ENCODE results near the gene BST1. TPM values are rescaled to one million over a fixed set of nuclear protein-coding genes. Genes with fewer than 3 reads are reported as not detected.
"Not testable (repeated sequence)": the region's sequence is repeated elsewhere in the genome, so short reads cannot be mapped to it uniquely, and the experiment has no call there.

BST1 gene
- polyA plus RNA-seq, 1 donor (not counting 4 experiments of a cell fraction or from before 2014, with no cell fraction given): 1.2 TPM

GRCh38 chr4:15725608-15726007, 22.7 kb downstream of the BST1 start:
- Histone ChIP-seq H3K27ac (ENCODE audit: control insufficient read depth, insufficient read depth, low read length) (no peak overlapping the region), H3K36me3 (ENCODE audit: control insufficient read depth in 2 of 2, extremely low read depth in 1 of 2, insufficient read depth in 2 of 2, low read length in 2 of 2) (no peaks in the 10 kb centered on the region), H3K9me1 (ENCODE audit: control insufficient read depth, extremely low read depth, insufficient read depth, low read length) (no peaks in the 10 kb centered on the region), H3K9ac (ENCODE audit: control insufficient read depth, extremely low read depth, insufficient read depth, low read length) (no peak overlapping the region), H3K4me3 (ENCODE audit: control insufficient read depth in 2 of 3, extremely low read depth in 1 of 3, insufficient read depth in 2 of 3, low read depth in 1 of 3, low read length in 3 of 3) (no peak overlapping the region), H3K9me3 (ENCODE audit: control insufficient read depth, low read depth, low read length) (no peaks in the 10 kb centered on the region), H3K4me2 (ENCODE audit: control insufficient read depth, extremely low read depth, insufficient read depth, low read depth, low read length) (no peak overlapping the region), H2AFZ (ENCODE audit: control insufficient read depth, low read length) (no peak overlapping the region), H3K27me3 (ENCODE audit: control insufficient read depth, extremely low read depth, insufficient read depth, low read length) (no peaks in the 10 kb centered on the region), H3K79me2 (ENCODE audit: control insufficient read depth, insufficient read depth, low read length) (no peaks in the 10 kb centered on the region), H3K4me1 (ENCODE audit: control insufficient read depth, extremely low read depth, insufficient read depth, low read length) (peaks cover 4% of the 10 kb centered on the region), H4K20me1 (ENCODE audit: control insufficient read depth, extremely low read depth, insufficient read depth, low read length) (no peaks in the 10 kb centered on the region)
- TF ChIP-seq EZH2 (IDR thresholded peaks at IDR 0.05; ENCODE audit: low read length): no peak
- TF ChIP-seq, protein P1, sequence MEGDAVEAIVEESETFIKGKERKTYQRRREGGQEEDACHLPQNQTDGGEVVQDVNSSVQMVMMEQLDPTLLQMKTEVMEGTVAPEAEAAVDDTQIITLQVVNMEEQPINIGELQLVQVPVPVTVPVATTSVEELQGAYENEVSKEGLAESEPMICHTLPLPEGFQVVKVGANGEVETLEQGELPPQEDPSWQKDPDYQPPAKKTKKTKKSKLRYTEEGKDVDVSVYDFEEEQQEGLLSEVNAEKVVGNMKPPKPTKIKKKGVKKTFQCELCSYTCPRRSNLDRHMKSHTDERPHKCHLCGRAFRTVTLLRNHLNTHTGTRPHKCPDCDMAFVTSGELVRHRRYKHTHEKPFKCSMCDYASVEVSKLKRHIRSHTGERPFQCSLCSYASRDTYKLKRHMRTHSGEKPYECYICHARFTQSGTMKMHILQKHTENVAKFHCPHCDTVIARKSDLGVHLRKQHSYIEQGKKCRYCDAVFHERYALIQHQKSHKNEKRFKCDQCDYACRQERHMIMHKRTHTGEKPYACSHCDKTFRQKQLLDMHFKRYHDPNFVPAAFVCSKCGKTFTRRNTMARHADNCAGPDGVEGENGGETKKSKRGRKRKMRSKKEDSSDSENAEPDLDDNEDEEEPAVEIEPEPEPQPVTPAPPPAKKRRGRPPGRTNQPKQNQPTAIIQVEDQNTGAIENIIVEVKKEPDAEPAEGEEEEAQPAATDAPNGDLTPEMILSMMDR (optimal IDR thresholded peaks at IDR 0.05 in 1 of 3, IDR thresholded peaks at IDR 0.05 in 1 of 3, conservative IDR thresholded peaks at IDR 0.05 in 1 of 3; ENCODE audit: extremely low read depth in 1 of 3, insufficient read depth in 2 of 3, low read length in 3 of 3): no peak
- no peak for FAIRE-seq
- no peak for DNase-seq (ENCODE audit: low read depth, low spot score)
- dilution Hi-C loops (cut with MboI; ENCODE audit: extremely low pct_ligation_motif_present, low sequenced_read_pairs): no loop called here

GRCh38 chr4:15729910-15730533, 27.2 kb downstream of the BST1 start:
- no peak for FAIRE-seq
- dilution Hi-C loops (cut with MboI; ENCODE audit: extremely low pct_ligation_motif_present, low sequenced_read_pairs): no loop called here

GRCh38 chr4:15733061-15733460, 30.2 kb downstream of the BST1 start:
- DNase-seq (ENCODE audit: low read depth, low spot score); H3K27me3 ChIP-seq (ENCODE audit: control insufficient read depth, extremely low read depth, insufficient read depth, low read length); H3K4me1 ChIP-seq (ENCODE audit: control insufficient read depth, extremely low read depth, insufficient read depth, low read length); H3K9me3 ChIP-seq (ENCODE audit: control insufficient read depth, low read depth, low read length); H3K4me2 ChIP-seq (ENCODE audit: control insufficient read depth, extremely low read depth, insufficient read depth, low read depth, low read length); H3K79me2 ChIP-seq (ENCODE audit: control insufficient read depth, insufficient read depth, low read length); H3K9me1 ChIP-seq (ENCODE audit: control insufficient read depth, extremely low read depth, insufficient read depth, low read length); FAIRE-seq; H3K9ac ChIP-seq (ENCODE audit: control insufficient read depth, extremely low read depth, insufficient read depth, low read length); H3K4me3 ChIP-seq (ENCODE audit: control insufficient read depth in 2 of 3, extremely low read depth in 1 of 3, insufficient read depth in 2 of 3, low read depth in 1 of 3, low read length in 3 of 3); H3K36me3 ChIP-seq (ENCODE audit: control insufficient read depth in 2 of 2, extremely low read depth in 1 of 2, insufficient read depth in 2 of 2, low read length in 2 of 2); dilution Hi-C loops (cut with MboI; ENCODE audit: extremely low pct_ligation_motif_present, low sequenced_read_pairs); H3K27ac ChIP-seq (ENCODE audit: control insufficient read depth, insufficient read depth, low read length); H4K20me1 ChIP-seq (ENCODE audit: control insufficient read depth, extremely low read depth, insufficient read depth, low read length); H2AFZ ChIP-seq (ENCODE audit: control insufficient read depth, low read length): not testable (repeated sequence)

More at GRCh38 chr4:15729910-15730533, 27.2 kb downstream of the BST1 start:
- H2AFZ ChIP-seq (ENCODE audit: control insufficient read depth, low read length): no peak overlapping the region
- H3K4me1 ChIP-seq (ENCODE audit: control insufficient read depth, extremely low read depth, insufficient read depth, low read length): peaks cover 4% of the 10 kb centered on the region
- no peaks in the 10 kb centered on the region for H4K20me1 ChIP-seq (ENCODE audit: control insufficient read depth, extremely low read depth, insufficient read depth, low read length)
- no peak overlapping the region for H3K4me2 ChIP-seq (ENCODE audit: control insufficient read depth, extremely low read depth, insufficient read depth, low read depth, low read length)
- TF ChIP-seq, protein P1 (optimal IDR thresholded peaks at IDR 0.05 in 1 of 3, IDR thresholded peaks at IDR 0.05 in 1 of 3, conservative IDR thresholded peaks at IDR 0.05 in 1 of 3; ENCODE audit: extremely low read depth in 1 of 3, insufficient read depth in 2 of 3, low read length in 3 of 3): peak; percentile 48 to 65 (median 65)
- TF ChIP-seq EZH2 (IDR thresholded peaks at IDR 0.05; ENCODE audit: low read length): no peak
- H3K4me3 ChIP-seq (ENCODE audit: control insufficient read depth in 2 of 3, extremely low read depth in 1 of 3, insufficient read depth in 2 of 3, low read depth in 1 of 3, low read length in 3 of 3): no peak overlapping the region
- no peaks in the 10 kb centered on the region for H3K9me1 ChIP-seq (ENCODE audit: control insufficient read depth, extremely low read depth, insufficient read depth, low read length)
- H3K9me3 ChIP-seq (ENCODE audit: control insufficient read depth, low read depth, low read length): no peaks in the 10 kb centered on the region
- H3K27me3 ChIP-seq (ENCODE audit: control insufficient read depth, extremely low read depth, insufficient read depth, low read length): no peaks in the 10 kb centered on the region
- no peaks in the 10 kb centered on the region for H3K79me2 ChIP-seq (ENCODE audit: control insufficient read depth, insufficient read depth, low read length)
- no peak overlapping the region for H3K27ac ChIP-seq (ENCODE audit: control insufficient read depth, insufficient read depth, low read length)
- no peak overlapping the region for H3K9ac ChIP-seq (ENCODE audit: control insufficient read depth, extremely low read depth, insufficient read depth, low read length)
- H3K36me3 ChIP-seq (ENCODE audit: control insufficient read depth in 2 of 2, extremely low read depth in 1 of 2, insufficient read depth in 2 of 2, low read length in 2 of 2): no peaks in the 10 kb centered on the region
- no peak for DNase-seq (ENCODE audit: low read depth, low spot score)
